Ovary (tissue), 3 donors: ENCODE measurements around the gene SDF2L1.

Experiments used
- CTCF ChIP-seq, 3 donors: fragments of 450-650 bp in 2 of 3; fragments of 200-600 bp in 1 of 3; IDR thresholded peaks; one replicate each; pipeline versions ENCODE4 v1.5.1 to v1.8.0; 2016 to 2022; ENCODE audit warnings: antibody characterized with exemption in 3 of 3, mild to moderate bottlenecking in 1 of 3
- POLR2A ChIP-seq: fragments of 450-650 bp; IDR thresholded peaks from one replicate; pipeline ENCODE4 v1.6.1; 2017; ENCODE audit warnings: antibody characterized with exemption, mild to moderate bottlenecking, moderate library complexity
- donor health status: DM: no; HTN: no; CAD: no.

- TF ChIP-seq POLR2A (no peak), CTCF (IDR thresholded peaks at IDR 0.05) (no peak)
Observed at GRCh38 chr22:21624880-21625791, 17.0 kb upstream of the SDF2L1 start.
